HepG2 (cell line): ENCODE measurements around the gene CAMSAP2. TPM values are rescaled to one million over a fixed set of nuclear protein-coding genes. Genes with fewer than 3 reads are reported as not detected.

Source experiments
- CHCHD3 ChIP-seq: sonication (generic); formaldehyde crosslinking; IDR thresholded peaks from 2 replicates; pipeline ENCODE4 v1.8.0; 2022; ENCODE audit warnings: mild to moderate bottlenecking, missing genetic modification reagents, moderate library complexity
- GFI1 ChIP-seq: sonication (generic); formaldehyde crosslinking; IDR thresholded peaks from 2 replicates; pipeline ENCODE4 v1.5.0; 2020; ENCODE audit warnings: missing genetic modification reagents, mild to moderate bottlenecking, borderline replicate concordance
- HMG20A ChIP-seq: IDR thresholded peaks from 2 replicates; pipeline ENCODE4 v1.6.1; 2016; ENCODE audit warnings: borderline replicate concordance
- HNF1A ChIP-seq, 2 experiments: sonication (generic) in 1 of 2; formaldehyde crosslinking in 1 of 2; IDR thresholded peaks; 2 replicates each; pipeline versions ENCODE4 v1.4.0 to v1.6.1; 2016 to 2020; ENCODE audit warnings: borderline replicate concordance in 1 of 2, low read depth in 1 of 2, mild to moderate bottlenecking in 1 of 2, missing genetic modification reagents in 1 of 2
- KAT8 ChIP-seq: IDR thresholded peaks from 2 replicates; pipeline ENCODE4 v1.6.1; 2016; ENCODE audit warnings: missing genetic modification reagents, missing compliant biosample characterization
- MED13 ChIP-seq: sonication (generic); formaldehyde crosslinking; IDR thresholded peaks from 2 replicates; pipeline ENCODE4 v1.5.0; 2020; ENCODE audit warnings: missing genetic modification reagents
- MIER3 ChIP-seq: IDR thresholded peaks from 2 replicates; pipeline ENCODE4 v1.6.1; 2016; ENCODE audit warnings: missing compliant biosample characterization, borderline replicate concordance
- MLX ChIP-seq: IDR thresholded peaks from 2 replicates; pipeline ENCODE4 v1.6.1; 2016
- NPAS2 ChIP-seq: sonication (generic); formaldehyde crosslinking; IDR thresholded peaks from 2 replicates; pipeline ENCODE4 v1.8.0; 2022; ENCODE audit warnings: mild to moderate bottlenecking, missing genetic modification reagents, borderline replicate concordance
- NR2F6 ChIP-seq, 2 experiments: IDR thresholded peaks; 2 replicates each; pipeline ENCODE4 v1.6.1; 2016; ENCODE audit warnings: antibody characterized with exemption in 1 of 2, mild to moderate bottlenecking in 1 of 2
- SMAD9 ChIP-seq: sonication (generic); formaldehyde crosslinking; IDR thresholded peaks from 2 replicates; pipeline ENCODE4 v1.5.1; 2020; ENCODE audit warnings: mild to moderate bottlenecking, missing genetic modification reagents
- TEAD3 ChIP-seq: optimal IDR thresholded peaks from 2 replicates; pipeline ENCODE3; 2016; ENCODE audit warnings: borderline replicate concordance
- THRA ChIP-seq: sonication (generic); formaldehyde crosslinking; IDR thresholded peaks from 2 replicates; pipeline ENCODE4 v1.4.0; 2020; ENCODE audit warnings: missing genetic modification reagents, borderline replicate concordance
- ZNF124 ChIP-seq: sonication (generic); formaldehyde crosslinking; IDR thresholded peaks from 2 replicates; pipeline ENCODE4 v1.4.0; 2020; ENCODE audit warnings: missing genetic modification reagents
- ZNF3 ChIP-seq: IDR thresholded peaks from 2 replicates; pipeline ENCODE4 v1.7.0; 2017; ENCODE audit warnings: inconsistent platforms
- ZNF326 ChIP-seq: sonication (generic); formaldehyde crosslinking; IDR thresholded peaks from 2 replicates; pipeline ENCODE4 v1.4.0; 2020; ENCODE audit warnings: missing genetic modification reagents, borderline replicate concordance
- ZNF333 ChIP-seq: sonication (generic); formaldehyde crosslinking; IDR thresholded peaks from 2 replicates; pipeline ENCODE4 v1.4.0; 2020; ENCODE audit warnings: mild to moderate bottlenecking, missing genetic modification reagents, borderline replicate concordance
- ZNF34 ChIP-seq: sonication (generic); formaldehyde crosslinking; IDR thresholded peaks from 2 replicates; pipeline ENCODE4 v1.4.0; 2020; ENCODE audit warnings: mild to moderate bottlenecking, missing genetic modification reagents, borderline replicate concordance
- ZNF564 ChIP-seq: sonication (generic); formaldehyde crosslinking; IDR thresholded peaks from 2 replicates; pipeline ENCODE4 v1.8.1; 2023; ENCODE audit warnings: mild to moderate bottlenecking, missing genetic modification reagents
- ZNF772 ChIP-seq: sonication (generic); formaldehyde crosslinking; IDR thresholded peaks from 2 replicates; pipeline ENCODE4 v1.5.0; 2020; ENCODE audit warnings: mild to moderate bottlenecking, missing genetic modification reagents
- ZNF790 ChIP-seq: sonication (generic); formaldehyde crosslinking; IDR thresholded peaks from 2 replicates; pipeline ENCODE4 v1.8.0; 2022; ENCODE audit warnings: missing genetic modification reagents, mild to moderate bottlenecking, borderline replicate concordance
- polyA plus RNA-seq, 8 experiments: library from polyadenylated mRNA; depleted of rRNA in 3 of 8; stranded (reverse) in 7 of 8; unstranded in 1 of 8; fragments of >200 nt; fragmentation: Illumina TruSeq in 4 of 8; extraction: Trizol in 4 of 8; gene quantifications; 2 replicates each; pipeline versions ENCODE4 v1.2.1 to v1.2.3, GENCODE V29; 2011 to 2016; ENCODE audit warnings: low read depth in 4 of 8, missing spikeins in 1 of 8, mixed read lengths in 1 of 8; ENCODE audit not compliant: insufficient read depth in 1 of 8
- total RNA-seq, 5 experiments: library from RNA; depleted of rRNA; stranded (reverse); fragments of >200 nt; fragmentation: Illumina TruSeq; extraction: Trizol; gene quantifications; 2 replicates each; pipeline ENCODE4 v1.2.3, GENCODE V29; 2016; ENCODE audit warnings: low read depth in 1 of 5
- TF ChIP-seq, protein P1 (sequence below): sonication (generic); formaldehyde crosslinking; IDR thresholded peaks from 2 replicates; pipeline ENCODE4 v1.5.1; 2020; ENCODE audit warnings: mild to moderate bottlenecking, missing genetic modification reagents, moderate library complexity

CAMSAP2 gene
- total and polyA plus RNA-seq, 2 of the 13 experiments (the other 11 are each of a cell fraction or from before 2014, with no cell fraction given): 3.4 to 8.2 TPM

GRCh38 chr1:200890818-200891773 is 152.4 kb downstream of the CAMSAP2 start (continued):
- TF ChIP-seq HNF1A (IDR thresholded peaks at IDR 0.05; ENCODE audit: low read depth): no peak
- no peak for TF ChIP-seq HNF1A (CRISPR knock-in tag; IDR thresholded peaks at IDR 0.05; ENCODE audit: borderline replicate concordance)
- TF ChIP-seq NPAS2 (CRISPR knock-in tag): no peak
- TF ChIP-seq CHCHD3 (CRISPR knock-in tag): 0 out of 2 replicates have a peak, but pooled peaks have one; percentile 51
- TF ChIP-seq TEAD3: no peak
- no peak for TF ChIP-seq ZNF790
- TF ChIP-seq ZNF124 (CRISPR knock-in tag): no peak
- no peak for TF ChIP-seq SMAD9 (CRISPR knock-in tag)
- TF ChIP-seq ZNF564 (CRISPR knock-in tag): peak; percentile 47; the same call in 1 of the 2 replicates
- peak; percentile 79; the same call in 1 of the 2 replicates for TF ChIP-seq ZNF3 (CRISPR knock-in tag)
- no peak for TF ChIP-seq THRA (CRISPR knock-in tag)
- TF ChIP-seq GFI1 (CRISPR knock-in tag): no peak
- no peak for TF ChIP-seq ZNF326 (CRISPR knock-in tag)
- TF ChIP-seq, protein P1, sequence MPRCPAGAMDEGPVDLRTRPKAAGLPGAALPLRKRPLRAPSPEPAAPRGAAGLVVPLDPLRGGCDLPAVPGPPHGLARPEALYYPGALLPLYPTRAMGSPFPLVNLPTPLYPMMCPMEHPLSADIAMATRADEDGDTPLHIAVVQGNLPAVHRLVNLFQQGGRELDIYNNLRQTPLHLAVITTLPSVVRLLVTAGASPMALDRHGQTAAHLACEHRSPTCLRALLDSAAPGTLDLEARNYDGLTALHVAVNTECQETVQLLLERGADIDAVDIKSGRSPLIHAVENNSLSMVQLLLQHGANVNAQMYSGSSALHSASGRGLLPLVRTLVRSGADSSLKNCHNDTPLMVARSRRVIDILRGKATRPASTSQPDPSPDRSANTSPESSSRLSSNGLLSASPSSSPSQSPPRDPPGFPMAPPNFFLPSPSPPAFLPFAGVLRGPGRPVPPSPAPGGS: no peak; the same call in 1 of the 2 replicates
- TF ChIP-seq KAT8: peak; percentile 14; the same call in 1 of the 2 replicates
- TF ChIP-seq ZNF34 (CRISPR knock-in tag): 0 out of 2 replicates have a peak, but pooled peaks have one; percentile 21
- TF ChIP-seq ZNF333 (CRISPR knock-in tag): no peak
- no peak for TF ChIP-seq ZNF772 (CRISPR knock-in tag)
- TF ChIP-seq NR2F6 (IDR thresholded peaks at IDR 0.05): no peak
- TF ChIP-seq NR2F6 (CRISPR knock-in tag; IDR thresholded peaks at IDR 0.05): 0 out of 2 replicates have a peak, but pooled peaks have one; percentile 3
- TF ChIP-seq MLX (CRISPR knock-in tag): no peak
- TF ChIP-seq MIER3 (CRISPR knock-in tag): no peak
- TF ChIP-seq MED13 (CRISPR knock-in tag): no peak; the same call in 1 of the 2 replicates
- no peak for TF ChIP-seq HMG20A
